Stimulated activated CD8-positive, alpha-beta memory T cell treated with anti-CD3 and anti-CD28 coated beads, Interleukin-4, amount 100 ng/mL, for 4 hours (primary cell): ENCODE measurements around the gene LRRC74A.

ENCODE experiments used
- DNase-seq, 2 donors: peaks; one replicate each; pipeline ENCODE4 v3.0.0-alpha.2; 2020; ENCODE audit warnings: low read depth in 2 of 2, low spot score in 1 of 2

The LRRC74A gene

DNA sequence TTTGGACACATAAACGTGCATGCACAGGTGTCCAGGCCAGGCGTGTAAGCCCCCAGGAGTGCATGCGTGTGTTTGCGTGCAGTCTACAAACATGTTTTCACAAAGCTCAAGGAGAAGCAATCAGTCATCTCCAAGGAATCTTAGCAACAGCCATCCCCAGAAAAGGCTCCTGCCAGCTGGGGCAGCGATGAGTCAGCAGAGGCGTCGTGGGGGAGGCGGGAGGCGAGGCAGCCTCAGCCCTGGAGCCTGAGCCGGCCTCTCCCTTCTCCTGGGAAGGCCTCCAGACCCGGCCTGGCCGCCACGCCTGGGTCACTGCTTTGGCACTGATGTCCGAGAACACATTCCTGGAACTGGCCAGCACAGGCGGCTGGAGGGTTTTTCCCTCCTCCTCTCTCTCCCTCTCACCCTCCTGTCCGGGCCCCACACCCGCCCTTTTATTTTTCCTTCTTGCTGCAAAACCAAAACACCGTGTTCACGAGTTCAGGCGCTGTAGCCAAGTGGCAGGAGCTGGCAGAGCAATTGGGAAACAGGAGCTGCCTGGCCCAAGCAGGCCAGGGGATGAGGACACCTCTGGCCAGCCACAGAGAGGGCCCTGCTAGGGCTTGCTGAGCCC lies 92.7 kb downstream of the LRRC74A start:
- no peak for DNase-seq
